Lower leg skin (tissue), 4 donors: ENCODE measurements around the gene FRA10AC1. TPM values are rescaled to one million over a fixed set of nuclear protein-coding genes. Genes with fewer than 3 reads are reported as not detected.

ENCODE experiments used
- DNase-seq, 2 donors: peaks; one replicate each; pipeline ENCODE4 v3.0.0-alpha.2; 2019; ENCODE audit warnings: low spot score in 2 of 2
- H3K4me3 ChIP-seq: fragments of 200-600 bp; sonication (generic); 2 replicates; pipeline ENCODE4 v1.5.1; 2017; ENCODE audit warnings: mild to moderate bottlenecking, low read depth; ENCODE audit not compliant: poor library complexity, severe bottlenecking
- POLR2A ChIP-seq, 2 donors: fragments of 450-650 bp; IDR thresholded peaks; one replicate each; pipeline ENCODE4 v1.6.1; 2016 to 2017; ENCODE audit warnings: antibody characterized with exemption in 2 of 2, mild to moderate bottlenecking in 1 of 2, moderate library complexity in 1 of 2
- WGBS, 2 donors: methylation state at CpG; one replicate each; pipeline ENCODE4 v1.1.5; 2018; 5-methylcytosine and 5-hydroxymethylcytosine counted together
- intact Hi-C: fragments of 100-400 bp; cut with DNase I; formaldehyde crosslinking; loops from one replicate; pipeline ENCODE4 v1.15.0; 2023; ENCODE audit warnings: low total_unique reads
- total RNA-seq, 4 donors: library from RNA; depleted of rRNA; stranded (reverse); fragments of >200 nt; gene quantifications; one replicate each; pipeline ENCODE4 v1.1.0, GENCODE V29; 2016
- TF ChIP-seq, protein P1 (sequence below), 3 donors: fragments of 450-650 bp; IDR thresholded peaks; one replicate each; pipeline ENCODE4 v1.5.1; 2016; ENCODE audit warnings: antibody characterized with exemption in 3 of 3, mild to moderate bottlenecking in 3 of 3, moderate library complexity in 2 of 3

FRA10AC1 gene
- total RNA-seq, 4 donors from 2014 or later, result 6.8 to 25.0 (median 11.5) TPM

DNA sequence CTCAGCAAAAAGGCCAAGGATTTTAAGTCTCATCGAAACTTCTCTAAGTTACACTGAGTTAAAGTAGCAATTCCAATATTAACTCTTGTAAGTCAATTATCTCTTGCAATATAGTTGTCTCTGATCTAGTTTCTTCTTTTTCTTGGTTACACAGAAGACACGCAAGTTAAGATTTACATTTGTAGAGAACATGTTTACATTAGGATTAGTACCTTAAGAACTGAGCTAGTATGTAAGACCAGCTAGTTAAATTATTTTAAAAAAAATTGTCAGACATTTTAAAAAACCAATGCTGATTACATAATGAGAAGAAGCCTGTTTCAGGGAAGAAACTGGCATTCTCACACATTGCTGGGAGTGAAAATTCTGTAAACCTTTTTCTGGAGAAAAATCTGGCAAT lies 31.4 kb downstream of the FRA10AC1 start:
- H3K4me3 ChIP-seq, result no peak overlapping the region
- TF ChIP-seq, protein P1, sequence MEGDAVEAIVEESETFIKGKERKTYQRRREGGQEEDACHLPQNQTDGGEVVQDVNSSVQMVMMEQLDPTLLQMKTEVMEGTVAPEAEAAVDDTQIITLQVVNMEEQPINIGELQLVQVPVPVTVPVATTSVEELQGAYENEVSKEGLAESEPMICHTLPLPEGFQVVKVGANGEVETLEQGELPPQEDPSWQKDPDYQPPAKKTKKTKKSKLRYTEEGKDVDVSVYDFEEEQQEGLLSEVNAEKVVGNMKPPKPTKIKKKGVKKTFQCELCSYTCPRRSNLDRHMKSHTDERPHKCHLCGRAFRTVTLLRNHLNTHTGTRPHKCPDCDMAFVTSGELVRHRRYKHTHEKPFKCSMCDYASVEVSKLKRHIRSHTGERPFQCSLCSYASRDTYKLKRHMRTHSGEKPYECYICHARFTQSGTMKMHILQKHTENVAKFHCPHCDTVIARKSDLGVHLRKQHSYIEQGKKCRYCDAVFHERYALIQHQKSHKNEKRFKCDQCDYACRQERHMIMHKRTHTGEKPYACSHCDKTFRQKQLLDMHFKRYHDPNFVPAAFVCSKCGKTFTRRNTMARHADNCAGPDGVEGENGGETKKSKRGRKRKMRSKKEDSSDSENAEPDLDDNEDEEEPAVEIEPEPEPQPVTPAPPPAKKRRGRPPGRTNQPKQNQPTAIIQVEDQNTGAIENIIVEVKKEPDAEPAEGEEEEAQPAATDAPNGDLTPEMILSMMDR (IDR thresholded peaks at IDR 0.05), result no peak
- TF ChIP-seq POLR2A (IDR thresholded peaks at IDR 0.05), result no peak
- 96 to 97% methylated on average over 2 of the region's 2 CpGs for WGBS, 2 donors
- DNase-seq, result no peak
- intact Hi-C loops, result no loop called here

DNA sequence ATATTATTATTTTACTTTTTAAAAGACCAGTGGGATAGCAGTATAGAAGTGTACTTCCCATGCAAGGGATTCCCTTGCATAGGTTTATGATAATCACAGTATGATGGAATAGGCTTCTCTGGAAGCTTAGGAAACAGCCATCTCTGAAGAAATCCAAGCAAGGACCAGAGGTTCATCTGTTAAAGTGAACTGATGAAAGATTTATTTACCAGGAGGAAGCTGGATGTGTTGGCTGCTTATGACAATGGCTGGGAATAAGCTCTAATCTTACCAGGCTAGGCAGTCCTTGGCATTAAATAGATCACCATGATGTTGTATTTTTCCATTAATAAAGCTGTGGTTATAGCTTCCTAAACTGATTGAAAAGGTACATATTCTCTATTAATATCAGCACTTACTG lies 32.0 kb downstream of the FRA10AC1 start:
- no peak for DNase-seq
- intact Hi-C loops, result no loop called here

DNA sequence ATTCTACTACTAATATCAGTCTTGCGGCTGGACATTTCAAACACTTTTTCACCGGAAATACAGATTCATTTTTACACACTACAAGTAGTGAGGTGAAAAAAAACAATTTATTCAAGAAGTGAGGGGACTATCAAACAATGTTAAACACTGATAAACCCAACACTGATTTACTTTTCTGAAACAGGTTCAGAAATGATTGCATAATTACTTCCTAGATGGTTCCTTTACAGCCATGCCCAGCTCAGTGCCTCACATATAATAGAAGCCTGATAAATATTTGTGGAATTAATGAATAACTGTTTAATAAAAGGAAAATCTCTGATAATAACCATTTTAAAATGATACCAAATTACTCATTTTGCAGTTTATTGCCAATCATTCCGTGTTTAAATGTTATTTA lies 34.6 kb downstream of the FRA10AC1 start:
- intact Hi-C loops, result no loop called here
- 93 to 99% methylated on average over 3 of the region's 3 CpGs for WGBS, 2 donors
- TF ChIP-seq POLR2A (IDR thresholded peaks at IDR 0.05), result no peak
- TF ChIP-seq, protein P1 (IDR thresholded peaks at IDR 0.05), result no peak
- DNase-seq, result no peak
- H3K4me3 ChIP-seq, result no peak overlapping the region

More for the DNA sequence above, 32.0 kb downstream of the FRA10AC1 start:
- H3K4me3 ChIP-seq, result no peak overlapping the region
- TF ChIP-seq, protein P1 (IDR thresholded peaks at IDR 0.05), result no peak
- TF ChIP-seq POLR2A (IDR thresholded peaks at IDR 0.05), result no peak

DNA sequence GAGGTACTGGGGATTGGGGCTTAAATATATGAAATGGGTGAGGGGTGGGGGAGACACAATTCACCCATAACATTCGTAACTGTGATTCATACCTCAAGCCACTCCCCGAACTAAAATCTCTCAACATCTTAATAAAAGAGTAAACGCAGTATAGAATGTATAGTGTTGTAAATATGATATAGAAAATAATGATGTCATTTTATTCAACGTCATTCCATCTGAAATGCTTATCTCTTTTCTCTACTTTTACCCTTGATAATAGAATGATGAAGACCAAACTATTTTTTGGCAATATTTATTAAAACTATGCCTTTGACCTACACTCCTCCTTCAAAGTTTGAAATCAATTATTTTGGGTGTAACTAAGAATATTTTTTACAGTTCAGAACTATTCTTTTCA lies 36.4 kb downstream of the FRA10AC1 start:
- intact Hi-C loops, result no loop called here
- no peak overlapping the region for H3K4me3 ChIP-seq
- TF ChIP-seq POLR2A (IDR thresholded peaks at IDR 0.05), result no peak
- TF ChIP-seq, protein P1 (IDR thresholded peaks at IDR 0.05), result no peak
- 95 to 96% methylated on average over 4 of the region's 4 CpGs for WGBS, 2 donors
- no peak for DNase-seq

DNA sequence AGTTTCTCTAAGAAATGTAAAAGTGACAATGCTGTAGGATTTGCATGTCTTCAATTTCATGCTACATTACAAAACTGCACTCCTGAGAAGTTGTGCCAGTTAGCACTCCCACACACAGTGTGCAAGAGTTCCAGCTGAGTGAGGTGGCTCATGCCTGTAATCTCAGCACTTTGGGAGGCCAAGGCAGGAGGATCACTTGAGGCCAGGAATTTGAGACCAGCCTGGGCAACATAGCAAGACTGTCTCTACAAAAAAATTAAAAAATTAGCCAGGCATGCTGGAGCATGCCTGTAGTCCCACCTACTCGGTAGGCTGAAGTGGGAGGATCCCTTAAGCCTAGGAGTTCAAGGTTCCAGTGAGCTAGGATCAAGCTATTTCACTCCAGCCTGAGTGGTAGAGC lies 44.6 kb downstream of the FRA10AC1 start:
- intact Hi-C loops, result no loop called here
- 56 to 70% methylated on average over 1 of the region's 1 CpG for WGBS, 2 donors
- no peak for DNase-seq
- TF ChIP-seq POLR2A (IDR thresholded peaks at IDR 0.05), result no peak
- TF ChIP-seq, protein P1 (IDR thresholded peaks at IDR 0.05), result no peak
- no peak overlapping the region for H3K4me3 ChIP-seq

DNA sequence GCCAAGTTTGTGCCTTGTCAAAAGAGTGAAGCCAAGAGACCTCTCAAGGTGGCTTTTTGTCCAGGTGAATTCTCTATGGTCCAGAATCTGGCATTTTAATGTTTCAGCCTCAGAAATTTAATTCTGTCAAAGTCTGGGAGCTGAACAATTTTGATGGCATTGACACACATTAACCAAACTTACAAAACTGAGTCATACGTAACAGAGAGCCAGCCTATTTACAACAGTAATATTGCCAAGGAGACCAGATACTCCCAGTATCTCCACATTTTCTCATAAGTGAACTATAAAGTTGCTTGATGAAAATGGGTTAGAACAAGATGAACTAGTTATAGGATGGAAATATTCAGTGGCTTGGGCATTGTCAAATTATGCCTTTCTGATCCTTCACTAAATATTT lies 46.2 kb downstream of the FRA10AC1 start:
- H3K4me3 ChIP-seq, result no peak overlapping the region
- no peak for TF ChIP-seq POLR2A (IDR thresholded peaks at IDR 0.05)
- DNase-seq, result no peak
- 49 to 55% methylated on average over 1 of the region's 1 CpG for WGBS, 2 donors
- intact Hi-C loops, result no loop called here
